ENCODE measurements around the gene STAM.
"Not testable (repeated sequence)": the region's sequence is repeated elsewhere in the genome, so short reads cannot be mapped to it uniquely, and the experiment has no call there.

Gene STAM

GRCh38 chr10:17643755-17644484 lies at the start of gene STAM:
TSS of gene STAM (plus strand) at chr10:17644151. CDS start at chr10:17644340, 189 bp downstream.
- peak; percentile 81 to 83 for DNase-seq (ENCODE audit: low read depth in 1 of 2, low spot score in 1 of 2)

GRCh38 chr10:17597386-17597785 lies 46.6 kb upstream of the STAM start:
- DNase-seq (ENCODE audit: low read depth in 1 of 2, low spot score in 1 of 2), result no peak

GRCh38 chr10:17599089-17599488 lies 44.9 kb upstream of the STAM start:
- no peak for DNase-seq (ENCODE audit: low read depth in 1 of 2, low spot score in 1 of 2)

GRCh38 chr10:17605936-17606335 lies 38.0 kb upstream of the STAM start:
- no peak for DNase-seq (ENCODE audit: low read depth in 1 of 2, low spot score in 1 of 2)

- DNase-seq (ENCODE audit: low read depth in 1 of 2, low spot score in 1 of 2), result no peak
These were observed 37.4 kb upstream of the STAM start for GRCh38 chr10:17606547-17607040.

GRCh38 chr10:17607060-17607459 lies 36.9 kb upstream of the STAM start:
- DNase-seq (ENCODE audit: low read depth in 1 of 2, low spot score in 1 of 2), result no peak

DNA sequence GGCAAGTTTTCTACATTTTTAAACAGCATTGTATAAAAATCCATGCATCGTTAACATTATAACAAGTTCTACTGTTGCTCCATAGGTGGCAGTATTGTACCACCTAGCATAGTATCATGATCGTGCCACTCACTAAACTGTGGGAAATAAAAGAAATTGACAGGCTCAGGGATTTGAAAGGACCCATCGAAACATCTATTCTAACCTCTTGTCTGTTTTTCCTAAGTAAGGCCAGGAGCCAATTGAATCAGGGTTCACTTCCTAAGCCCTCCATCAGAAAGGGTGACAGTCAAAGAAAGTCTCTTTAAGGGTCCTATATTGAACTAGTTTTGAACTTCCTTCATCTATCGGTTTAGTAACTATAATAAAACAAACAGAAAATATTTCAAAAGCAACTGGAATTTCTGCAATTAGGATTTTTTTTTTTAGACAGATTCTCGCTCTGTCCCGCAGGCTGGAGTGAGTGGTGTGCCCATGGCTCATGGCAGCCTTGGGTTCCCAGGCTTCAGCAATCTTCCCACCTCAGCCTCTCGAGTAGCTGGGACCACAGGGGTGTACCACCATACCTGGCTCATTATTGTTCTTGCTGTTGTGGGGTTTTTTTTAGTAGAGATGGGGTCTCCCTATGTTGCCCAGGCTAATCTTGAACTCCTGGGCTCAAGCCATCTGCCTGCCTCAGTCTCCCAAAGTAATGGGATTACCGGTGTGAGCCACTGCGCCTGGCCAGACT lies 36.2 kb upstream of the STAM start:
- no peak for DNase-seq (ENCODE audit: low read depth in 1 of 2, low spot score in 1 of 2)

- no peak for DNase-seq (ENCODE audit: low read depth in 1 of 2, low spot score in 1 of 2)
These were observed 34.4 kb upstream of the STAM start for GRCh38 chr10:17609523-17610079.

DNA sequence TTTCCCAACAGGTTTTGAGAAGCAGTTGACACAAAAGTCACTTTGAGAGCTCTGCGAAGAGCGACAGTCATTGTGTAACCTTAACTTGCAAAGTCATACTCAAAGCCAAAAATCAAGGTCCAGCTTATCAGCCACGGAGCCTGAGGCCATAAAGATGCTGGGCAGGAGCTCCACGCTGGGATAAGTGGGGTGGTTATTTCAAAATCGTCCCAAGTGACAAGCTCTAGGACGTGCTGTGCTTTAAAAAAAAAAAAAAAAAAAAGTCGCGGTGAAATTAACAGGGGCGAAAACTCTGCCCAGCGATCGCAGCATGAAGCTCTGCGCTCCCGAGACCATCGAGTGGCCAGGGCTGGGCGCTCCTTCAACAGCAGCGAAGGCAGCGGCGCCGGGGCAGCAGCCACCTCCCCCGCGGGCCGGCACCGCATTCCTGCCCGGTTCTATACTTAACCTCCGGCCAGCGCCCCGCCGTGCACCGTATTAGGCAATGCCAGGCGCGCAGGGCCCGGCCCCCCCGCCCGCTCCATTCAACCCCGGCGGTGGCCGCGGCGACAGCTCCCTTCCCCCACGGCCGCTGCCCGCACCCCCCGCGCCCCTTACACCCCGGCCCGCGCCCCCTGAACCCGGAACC lies 27.4 kb upstream of the STAM start:
- DNase-seq (ENCODE audit: low read depth in 1 of 2, low spot score in 1 of 2), result peak in 1 of 2 donors; percentile 1

- DNase-seq (ENCODE audit: low read depth in 1 of 2, low spot score in 1 of 2), result peak in 1 of 2 donors; percentile 24
These were observed 26.7 kb upstream of the STAM start, which contains the start of gene HACD1 for GRCh38 chr10:17617031-17617911. TSS of gene HACD1 (minus strand) at chr10:17617374. CDS start at chr10:17617339, 35 bp downstream.

GRCh38 chr10:17622061-17622460 lies 21.9 kb upstream of the STAM start:
- DNase-seq (ENCODE audit: low read depth in 1 of 2, low spot score in 1 of 2), result no peak

DNA sequence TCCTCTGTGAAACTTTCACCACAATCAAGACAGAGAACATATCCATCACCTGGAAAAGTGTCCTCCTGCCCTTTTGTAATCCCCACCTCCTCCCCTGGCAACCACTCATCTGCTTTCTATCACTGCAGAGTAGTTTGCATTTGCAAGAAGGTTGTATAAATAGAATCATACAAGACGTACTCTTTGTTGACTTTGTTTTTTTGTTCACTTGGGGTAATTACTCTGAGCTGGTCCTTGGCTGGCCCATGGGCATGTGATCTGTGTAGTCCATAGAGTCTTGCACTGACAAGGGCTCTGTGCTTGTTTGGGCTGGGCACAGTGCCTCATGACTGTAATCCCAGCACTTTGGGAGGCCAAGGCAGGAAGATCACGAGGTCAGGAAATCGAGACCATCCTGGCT lies 19.0 kb upstream of the STAM start:
- DNase-seq (ENCODE audit: low read depth in 1 of 2, low spot score in 1 of 2), result no peak

DNA sequence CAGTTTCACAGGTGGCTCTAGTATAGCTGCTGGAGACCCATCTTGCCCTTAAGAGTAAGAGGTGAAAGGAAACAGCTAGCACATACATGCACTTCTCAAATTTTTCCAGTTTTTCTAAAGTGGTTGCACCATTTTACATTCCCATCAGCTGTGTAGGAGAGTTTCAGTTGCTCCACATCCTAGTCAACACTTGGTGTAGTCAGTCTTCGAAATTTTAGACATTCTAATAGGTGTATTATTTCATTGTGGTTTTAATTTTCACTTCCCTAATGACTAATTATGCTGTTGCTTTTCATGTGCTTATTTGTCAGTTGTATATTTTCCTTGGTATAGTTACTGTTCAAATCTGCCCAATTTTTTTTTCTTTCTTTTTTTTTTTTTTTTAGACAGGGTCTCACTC lies 17.3 kb upstream of the STAM start:
- DNase-seq (ENCODE audit: low read depth in 1 of 2, low spot score in 1 of 2), result no peak

- DNase-seq (ENCODE audit: low read depth in 1 of 2, low spot score in 1 of 2), result not testable (repeated sequence)
These were observed 11.4 kb upstream of the STAM start for GRCh38 chr10:17632590-17632989.

DNA sequence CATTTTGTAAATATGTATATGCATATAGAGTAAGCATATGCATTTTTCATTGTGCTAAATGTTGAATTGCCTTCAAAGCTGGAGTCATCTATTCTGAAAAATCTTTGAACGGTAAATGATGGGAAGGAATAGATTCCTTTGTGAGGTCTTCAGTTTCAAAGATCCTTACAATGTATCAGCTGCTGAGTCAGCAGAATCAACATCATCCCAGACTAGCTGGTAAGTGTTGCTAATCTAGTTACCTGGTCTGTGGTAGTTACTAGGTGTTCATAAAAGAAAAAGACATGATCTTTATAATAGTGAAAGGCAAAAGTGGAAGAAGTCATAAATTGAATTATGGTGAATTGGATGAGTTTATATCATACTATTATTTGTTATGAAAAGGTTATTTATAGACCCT lies 10.6 kb upstream of the STAM start:
- no peak for DNase-seq (ENCODE audit: low read depth in 1 of 2, low spot score in 1 of 2)

DNA sequence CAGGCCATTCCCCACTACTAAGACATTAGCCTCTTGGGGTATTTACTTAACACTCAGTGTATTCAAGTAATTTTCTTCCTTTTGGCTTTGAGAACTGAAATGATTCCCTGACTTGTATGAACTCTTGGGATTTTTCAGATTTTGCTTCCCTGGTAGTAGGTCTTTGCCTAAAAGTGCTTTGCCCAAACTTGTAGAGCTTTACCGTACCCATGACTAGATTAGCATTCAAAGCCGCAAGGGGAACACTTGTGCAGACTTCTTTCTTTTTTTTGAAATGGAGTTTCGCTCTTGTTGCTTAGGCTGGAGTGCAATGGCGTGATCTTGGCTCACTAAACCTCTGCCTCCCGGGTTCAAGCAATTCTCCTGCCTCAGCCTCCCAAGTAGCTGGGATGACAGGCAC lies 6.1 kb upstream of the STAM start:
- no peak for DNase-seq (ENCODE audit: low read depth in 1 of 2, low spot score in 1 of 2)

DNA sequence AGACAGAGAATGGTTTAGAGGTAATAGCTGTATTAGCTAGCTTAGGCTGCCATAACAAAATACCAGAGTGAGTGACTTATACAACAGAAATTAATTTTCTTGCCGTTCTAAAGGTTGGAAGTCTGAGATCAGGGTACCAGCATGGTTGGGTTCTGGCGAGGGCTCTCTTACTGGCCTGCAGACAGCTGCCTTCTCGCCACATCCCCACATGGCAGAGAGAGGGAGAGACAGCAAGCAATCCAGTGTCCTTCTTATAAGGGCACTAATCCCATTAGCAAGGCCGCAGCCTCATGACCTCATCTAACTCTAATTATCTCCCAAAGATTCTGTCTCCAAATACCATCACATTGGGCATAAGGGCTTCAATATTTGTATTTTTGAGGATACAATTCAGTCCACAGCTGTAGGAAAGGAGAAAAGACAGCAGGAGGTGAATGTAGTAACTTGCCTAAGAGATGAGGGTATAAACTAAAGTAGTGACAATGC lies 3.6 kb upstream of the STAM start:
- DNase-seq (ENCODE audit: low read depth in 1 of 2, low spot score in 1 of 2), result no peak

- peak in 1 of 2 donors; percentile 11 for DNase-seq (ENCODE audit: low read depth in 1 of 2, low spot score in 1 of 2)
These were observed 604 bp upstream of the STAM start for GRCh38 chr10:17643339-17643754.

GRCh38 chr10:17644485-17644943 lies 563 bp downstream of the STAM start:
- DNase-seq (ENCODE audit: low read depth in 1 of 2, low spot score in 1 of 2), result no peak

- no peak for DNase-seq (ENCODE audit: low read depth in 1 of 2, low spot score in 1 of 2)
These were observed 1.8 kb downstream of the STAM start for GRCh38 chr10:17645621-17646345.
